NCI-H1436 treated with DMSO at 0.1 percent for 48 hours (cell line): ENCODE measurements around the gene HMOX1.
"Not testable (repeated sequence)": the region's sequence is repeated elsewhere in the genome, so short reads cannot be mapped to it uniquely, and the experiment has no call there.

ENCODE experiments used
- DNase-seq: peaks from one replicate; lab custom pipeline; 2025; lab: John Stamatoyannopoulos, UW

The HMOX1 gene

GRCh38 chr22:35350539-35351503, 30.1 kb upstream of the HMOX1 start:
- peak; percentile 66 for DNase-seq

DNA sequence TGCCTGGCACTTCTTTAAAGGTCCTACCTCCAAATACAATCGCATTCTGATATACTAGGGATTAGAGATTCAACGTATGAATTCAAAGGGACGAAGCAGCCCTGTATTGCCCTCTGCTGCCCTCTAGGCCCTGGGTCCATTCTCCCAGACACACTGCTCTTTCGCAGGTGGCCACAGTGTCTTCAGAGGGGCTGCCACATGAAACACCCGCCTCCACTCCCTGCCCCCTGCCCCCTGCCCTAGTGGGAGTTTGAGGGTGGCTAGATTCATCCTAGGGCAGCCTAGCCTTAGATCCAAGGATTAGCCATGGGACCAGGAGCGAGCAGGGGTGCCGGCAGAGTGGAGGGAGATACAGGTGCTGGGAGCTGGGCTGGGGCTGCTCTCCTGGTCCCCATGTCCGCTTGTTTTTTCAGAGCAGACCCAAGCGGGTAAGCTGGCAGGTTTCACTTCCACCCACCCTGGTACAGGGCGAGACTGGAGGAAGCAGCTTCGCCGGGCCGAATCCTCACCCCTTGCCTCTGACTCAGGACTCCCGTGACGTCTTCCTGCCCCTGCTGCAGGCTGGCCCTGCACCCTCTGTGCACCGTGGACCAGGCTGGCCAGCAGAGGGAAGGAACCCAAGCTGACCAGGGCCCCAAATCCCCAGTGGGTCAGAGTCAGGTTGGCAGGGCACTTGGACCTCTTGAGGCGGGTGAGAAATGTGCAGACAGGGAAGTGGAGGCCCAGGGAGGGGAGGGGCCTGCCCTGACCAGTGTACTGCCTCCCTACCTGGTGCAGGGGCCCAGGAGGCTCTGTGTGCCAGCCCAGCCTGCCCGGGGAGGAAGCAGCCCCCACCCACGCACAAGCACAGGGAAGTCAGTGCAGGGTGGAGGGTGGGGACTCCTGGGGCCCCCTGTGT, 28.4 kb upstream of the HMOX1 start:
- DNase-seq, result no peak

DNA sequence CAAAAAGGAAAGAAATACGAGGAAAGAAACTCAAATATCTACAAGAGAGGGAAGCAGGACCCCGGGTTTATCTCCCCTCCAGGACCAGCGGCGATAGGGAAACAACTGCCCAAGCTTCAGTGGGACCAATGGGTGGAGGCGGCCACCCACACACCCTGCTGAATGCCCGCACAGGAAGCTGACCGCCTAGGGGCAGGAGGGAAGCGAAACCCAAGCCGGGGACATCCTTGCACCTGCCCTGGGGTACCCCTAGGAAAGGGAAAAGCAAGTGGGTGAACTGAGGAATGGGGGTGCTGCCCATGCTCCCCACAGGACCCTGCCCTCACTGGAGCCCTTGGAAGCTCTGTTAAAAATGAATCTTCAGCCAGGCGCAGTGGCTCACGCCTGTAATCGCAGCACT, 27.6 kb upstream of the HMOX1 start:
- DNase-seq, result no peak

DNA sequence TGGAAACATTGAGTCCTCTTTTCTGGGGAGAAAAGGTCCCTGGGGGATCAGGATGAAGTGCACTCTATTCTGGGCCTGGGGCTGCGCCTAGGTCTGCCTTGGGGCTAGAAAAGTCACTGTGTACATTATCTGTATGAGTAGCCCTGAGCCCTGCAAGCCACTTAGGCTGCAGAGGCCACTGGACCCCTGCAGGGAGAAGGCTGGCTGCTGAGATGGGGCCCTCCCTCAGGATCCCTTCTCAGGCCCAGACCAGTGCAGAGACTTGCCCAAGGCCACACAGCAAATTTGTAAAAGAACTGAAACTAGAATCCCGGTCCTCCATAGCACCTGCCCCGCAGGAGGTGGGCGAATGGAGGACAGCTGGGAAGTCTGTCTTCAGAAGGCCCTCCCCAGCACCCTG, 26.8 kb upstream of the HMOX1 start:
- no peak for DNase-seq

DNA sequence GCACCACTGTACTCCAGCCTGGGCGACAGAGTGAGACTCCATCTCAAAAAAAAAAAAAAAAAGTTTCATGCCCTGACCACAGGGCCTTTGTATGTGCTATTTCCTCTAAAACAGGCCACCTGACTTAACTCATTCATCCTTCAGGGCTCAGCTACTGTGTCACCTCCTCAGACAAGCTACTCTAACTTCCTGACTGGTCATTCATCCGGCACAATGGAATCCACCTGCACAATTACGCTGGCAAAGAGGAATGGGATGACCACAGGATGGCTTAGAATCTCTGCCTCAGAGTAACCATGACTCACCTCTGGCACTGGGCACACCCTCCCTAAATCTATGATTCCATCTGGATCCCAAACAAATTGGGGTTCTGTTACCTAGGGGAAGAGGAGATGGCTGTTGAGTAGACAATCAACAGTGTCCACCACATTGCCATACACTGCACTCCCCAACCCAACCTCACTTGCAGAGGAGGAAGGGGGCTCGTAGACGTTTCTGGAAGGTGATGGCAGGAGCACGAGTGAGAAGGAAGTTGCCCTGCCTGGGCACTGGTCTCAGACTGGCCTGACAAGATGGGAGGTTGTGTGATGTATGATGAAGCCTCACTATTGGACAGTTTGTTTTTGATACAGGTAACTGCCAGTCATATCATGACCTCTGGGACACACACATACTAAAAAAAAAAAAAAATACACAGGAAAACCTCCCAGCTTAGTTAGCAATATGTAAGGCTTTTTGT, 22.8 kb upstream of the HMOX1 start:
- no peak for DNase-seq

DNA sequence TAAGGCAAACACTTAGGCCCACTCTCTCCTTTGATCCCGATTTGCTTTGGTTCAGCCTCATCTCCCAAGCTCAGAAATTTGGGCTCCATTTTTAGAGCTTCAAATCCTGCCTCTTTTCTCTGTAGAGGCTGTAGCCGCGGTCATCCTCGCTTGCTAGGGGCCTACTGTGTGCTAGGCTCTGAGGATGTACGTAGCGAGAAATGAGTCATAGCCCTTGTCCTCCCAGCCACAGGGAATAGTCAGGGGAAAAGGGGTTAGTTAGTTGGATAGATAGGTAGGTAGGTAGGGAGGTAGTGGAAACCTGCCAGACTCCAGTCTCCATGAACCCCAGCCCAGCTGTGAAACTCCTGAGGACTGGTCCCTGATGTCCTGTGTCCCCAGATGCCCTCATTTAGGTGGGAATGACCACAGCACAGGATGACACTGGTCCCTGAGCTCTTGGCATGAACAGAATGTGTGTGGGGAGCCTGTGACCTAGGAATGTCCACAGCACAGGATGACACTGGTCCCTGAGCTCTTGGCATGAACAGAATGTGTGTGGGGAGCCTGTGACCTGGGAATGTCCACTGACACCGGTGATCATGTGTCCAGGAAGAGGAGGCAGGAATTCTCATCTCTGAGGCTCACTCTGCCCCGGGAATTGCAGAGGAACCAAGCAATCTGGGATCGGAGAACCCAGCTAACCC, 21.4 kb upstream of the HMOX1 start:
- no peak for DNase-seq

GRCh38 chr22:35361001-35361558, 19.8 kb upstream of the HMOX1 start:
- DNase-seq, result no peak

GRCh38 chr22:35363566-35364086, 17.3 kb upstream of the HMOX1 start:
- DNase-seq, result no peak

DNA sequence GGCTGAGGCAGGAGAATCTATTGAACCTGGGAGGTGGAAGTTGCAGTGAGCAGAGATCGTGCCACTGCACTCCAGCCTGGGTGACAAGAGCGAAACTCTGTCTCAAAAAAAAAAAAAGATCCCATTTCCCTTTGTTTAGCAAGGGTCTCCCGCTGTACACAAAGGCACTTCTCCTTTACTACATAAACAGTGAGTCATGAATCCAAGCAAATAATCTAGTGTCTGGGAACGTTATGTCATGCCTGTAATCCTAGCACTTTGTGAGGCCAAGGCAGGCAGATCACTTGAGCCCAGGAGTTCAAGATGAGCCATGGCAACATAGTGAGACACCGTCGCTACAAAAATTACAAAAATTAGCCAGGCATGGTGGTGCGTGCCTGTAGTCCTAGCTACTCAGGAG, 16.7 kb upstream of the HMOX1 start:
- not testable (repeated sequence) for DNase-seq

- DNase-seq, result no peak
These were observed 13.5 kb upstream of the HMOX1 start for GRCh38 chr22:35367331-35367886.

DNA sequence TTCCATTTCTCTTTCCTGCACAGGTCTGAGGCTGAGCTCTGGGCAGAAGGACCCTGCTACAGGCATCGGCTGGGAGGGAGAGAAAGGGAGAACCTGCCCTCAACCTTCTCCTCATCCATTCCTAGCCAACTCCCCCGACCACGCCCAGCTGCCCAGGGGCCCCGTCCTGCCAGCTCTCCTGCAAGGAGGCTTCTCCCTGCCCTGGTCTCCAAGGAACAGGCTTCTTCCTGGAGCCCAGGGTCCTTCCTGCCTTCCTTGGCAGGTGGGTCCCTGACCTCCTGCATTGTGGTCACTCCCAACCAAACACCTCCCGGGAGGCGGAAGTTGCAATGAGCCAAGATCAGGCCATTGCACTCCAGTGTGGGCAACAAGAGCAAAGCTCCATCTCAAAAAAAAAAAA, 12.5 kb upstream of the HMOX1 start:
- DNase-seq, result no peak

GRCh38 chr22:35369996-35370395, 10.9 kb upstream of the HMOX1 start:
- no peak for DNase-seq

DNA sequence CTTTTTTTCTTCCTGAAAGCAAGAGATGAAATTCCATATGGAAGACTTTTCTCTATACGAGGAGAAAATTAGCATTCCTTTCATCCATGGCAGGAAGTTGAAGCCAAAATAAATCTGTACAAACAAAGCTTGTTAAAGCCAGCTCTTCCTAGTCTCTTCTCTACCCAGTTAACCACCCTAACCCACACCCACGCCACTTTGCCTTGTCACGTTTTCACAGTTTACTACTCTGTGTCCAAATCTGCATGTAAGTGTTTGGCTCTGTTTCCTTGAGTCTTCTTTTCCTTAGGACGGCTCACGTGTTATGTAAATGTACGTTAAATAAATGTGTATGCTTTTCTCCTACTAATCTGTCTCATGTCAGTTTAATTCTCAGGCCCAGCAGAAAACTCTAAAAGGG, 7.1 kb upstream of the HMOX1 start:
- DNase-seq, result no peak

DNA sequence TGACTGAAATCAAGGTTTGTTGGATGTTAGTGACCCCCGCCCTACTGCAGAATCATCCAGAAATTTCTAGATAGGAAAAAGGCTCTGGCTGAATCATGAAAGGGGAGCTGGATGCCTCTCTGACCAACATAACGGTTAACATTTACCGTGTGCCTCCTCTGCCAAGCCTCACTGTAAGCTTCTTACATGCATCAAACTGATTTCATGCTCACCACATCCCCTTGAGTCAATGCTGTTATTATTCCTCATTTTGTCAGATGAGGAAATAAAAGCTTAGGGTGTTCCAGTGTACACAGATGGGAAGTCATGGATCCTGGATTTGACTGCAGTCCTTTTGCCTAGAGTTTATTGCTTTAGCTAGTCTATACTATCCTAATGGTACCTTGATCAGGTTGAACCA, 5.9 kb upstream of the HMOX1 start:
- DNase-seq, result no peak

GRCh38 chr22:35375526-35375925, 5.4 kb upstream of the HMOX1 start:
- DNase-seq, result no peak

DNA sequence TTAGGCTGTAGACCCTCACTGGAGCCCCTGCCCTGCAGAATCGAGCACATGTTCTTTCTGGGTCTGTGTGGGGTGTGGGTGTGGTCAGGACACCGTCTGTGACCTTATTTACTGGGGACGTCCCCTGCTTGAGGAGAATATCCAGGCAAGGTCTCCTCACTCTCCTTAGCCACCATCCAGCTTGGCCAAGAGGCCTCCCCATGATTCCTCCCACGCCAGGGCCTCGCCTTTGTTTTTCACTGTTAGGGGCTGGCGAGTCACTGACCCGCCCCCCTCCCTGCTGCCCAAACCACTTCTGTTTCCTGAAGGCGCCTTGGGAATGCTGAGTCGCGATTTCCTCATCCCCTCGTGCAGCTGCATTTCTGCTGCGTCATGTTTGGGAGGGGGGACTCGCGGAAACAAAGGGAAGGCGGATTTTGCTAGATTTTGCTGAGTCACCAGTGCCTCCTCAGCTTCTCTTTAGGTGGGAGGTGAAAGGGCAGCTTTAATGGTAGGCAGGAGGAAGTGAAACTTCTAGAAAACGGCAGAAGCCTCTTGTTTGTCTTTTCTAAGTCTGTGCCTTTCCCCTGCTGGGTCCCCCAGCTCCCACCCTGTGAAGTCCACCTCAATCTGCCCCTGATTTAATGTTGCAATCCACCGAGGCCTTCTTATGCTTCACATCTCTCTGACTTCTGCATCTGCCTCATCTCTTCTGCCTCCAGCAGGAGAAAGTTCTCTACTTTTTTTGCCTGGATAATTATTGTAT, 4.0 kb upstream of the HMOX1 start:
- peak; percentile 91 for DNase-seq

- no peak for DNase-seq
These were observed 3.2 kb upstream of the HMOX1 start for GRCh38 chr22:35377735-35378134.

- no peak for DNase-seq
These were observed 2.3 kb upstream of the HMOX1 start for GRCh38 chr22:35378621-35379020.

DNA sequence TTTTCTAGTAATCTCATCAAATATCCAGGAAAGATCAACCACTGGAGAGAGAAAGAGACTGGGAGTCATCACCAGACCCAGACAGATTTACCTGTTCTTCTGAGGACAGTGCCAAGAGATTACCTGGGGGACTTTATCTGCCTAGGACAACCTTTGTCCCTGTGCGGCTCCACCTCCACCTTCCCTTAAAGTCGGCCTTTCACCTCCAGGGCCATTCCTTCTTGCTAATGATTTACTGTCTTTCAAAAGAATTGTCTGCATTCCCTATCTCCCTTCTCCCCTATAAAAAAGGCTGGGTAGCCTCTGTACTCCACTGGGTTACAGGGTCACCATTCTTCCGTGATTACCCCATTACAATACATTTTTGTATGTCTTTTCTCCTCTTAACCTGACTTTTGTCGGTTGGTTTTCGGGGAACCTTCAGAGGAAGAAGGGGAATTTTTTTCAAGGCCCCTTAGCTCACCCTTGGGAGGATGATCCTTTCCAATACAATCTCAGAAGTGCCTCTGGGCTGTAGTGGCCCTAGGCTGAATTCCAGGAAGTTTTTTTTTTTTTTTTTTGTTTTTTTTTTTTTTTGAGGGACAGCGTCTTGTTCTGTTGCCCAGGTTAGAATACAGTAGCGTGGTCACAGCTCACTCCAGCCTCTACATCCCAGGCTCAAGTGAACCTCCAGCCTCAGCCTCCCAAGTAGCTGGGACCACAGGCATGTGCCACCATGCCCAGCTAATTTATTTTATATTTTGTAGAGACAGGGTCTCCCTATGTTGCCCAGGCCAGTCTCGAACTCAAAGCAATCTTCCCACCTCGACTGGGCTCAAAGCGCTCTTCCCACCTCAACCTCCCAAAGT, 1.5 kb upstream of the HMOX1 start:
- no peak for DNase-seq
